Nephron (organoid): ENCODE measurements around the gene PHLDA2.

Experiments used
- H3K27ac Mint-ChIP-seq, 3 experiments: 2 replicates each; pipeline ENCODE4 v1.8.0; 2020; ENCODE audit warnings: mixed read lengths in 3 of 3, mild to moderate bottlenecking in 2 of 3, moderate library complexity in 1 of 3
- H3K27me3 Mint-ChIP-seq: 2 replicates; pipeline ENCODE4 v1.8.0; 2021; ENCODE audit warnings: low read depth, mild to moderate bottlenecking, moderate library complexity, mixed read lengths
- H3K36me3 Mint-ChIP-seq: 2 replicates; pipeline ENCODE4 v1.8.0; 2020; ENCODE audit warnings: low read depth, mixed read lengths
- H3K4me1 Mint-ChIP-seq: 2 replicates; pipeline ENCODE4 v1.8.0; 2020; ENCODE audit warnings: mixed read lengths
- H3K4me3 Mint-ChIP-seq, 3 experiments: 2 replicates each; pipeline ENCODE4 v1.8.0; 2020; ENCODE audit warnings: mild to moderate bottlenecking in 3 of 3, mixed read lengths in 3 of 3, moderate library complexity in 2 of 3
- H3K9me3 Mint-ChIP-seq: 2 replicates; pipeline ENCODE4 v1.8.0; 2020; ENCODE audit warnings: mixed read lengths
- TF ChIP-seq, protein P1 (sequence below), 3 experiments: fragments of 200-600 bp; sonication (generic); IDR thresholded peaks; one replicate each; pipeline ENCODE4 v1.5.0; 2021; ENCODE audit warnings: antibody characterized with exemption in 3 of 3; ENCODE audit not compliant: unreplicated experiment in 3 of 3

PHLDA2 gene

DNA sequence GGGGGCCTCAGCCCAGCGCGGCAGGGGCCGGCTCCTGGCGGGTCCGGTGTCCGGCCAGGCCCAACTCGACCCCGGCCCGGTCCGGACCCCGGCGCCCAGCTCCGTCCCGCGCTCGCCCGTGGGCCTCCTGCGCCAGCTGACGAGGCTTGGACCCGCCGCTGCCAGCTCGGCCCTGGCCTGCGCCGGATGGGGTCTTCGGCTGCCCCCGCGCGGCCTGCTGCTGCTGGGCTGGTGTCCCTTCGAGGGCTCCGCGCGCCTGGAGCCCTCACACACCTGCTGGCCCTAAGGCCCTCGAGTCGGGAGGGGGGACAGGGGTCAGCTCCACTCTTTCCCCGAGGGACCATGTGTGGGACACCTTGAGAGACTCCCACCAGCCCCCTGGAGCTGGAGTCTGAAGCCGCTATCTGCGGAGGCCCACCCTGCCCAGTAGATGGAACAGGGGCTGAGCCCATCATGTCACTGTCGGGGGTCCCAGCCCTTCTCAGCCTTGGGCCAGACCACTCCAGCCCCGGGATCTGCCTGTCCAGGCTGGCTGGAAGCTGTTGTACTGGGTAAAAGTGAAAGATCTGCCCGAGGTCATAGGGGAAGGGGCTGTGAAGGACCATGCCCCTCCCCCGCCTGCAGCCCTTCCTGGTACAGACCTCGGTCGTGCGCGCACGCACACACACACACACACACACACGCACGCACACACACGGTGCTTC, 42.9 kb downstream of the PHLDA2 start:
- Mint-ChIP-seq H3K9me3 (no peaks in the 10 kb centered on the region), H3K27ac (peak overlapping the region; percentile 80 to 95 (median 85)), H3K36me3 (peaks cover 14% of the 10 kb centered on the region), H3K4me3 (peak overlapping the region; percentile 65 to 78 (median 73)), H3K4me1 (peaks cover 40% of the 10 kb centered on the region), H3K27me3 (peaks cover 7% of the 10 kb centered on the region)
- TF ChIP-seq, protein P1, sequence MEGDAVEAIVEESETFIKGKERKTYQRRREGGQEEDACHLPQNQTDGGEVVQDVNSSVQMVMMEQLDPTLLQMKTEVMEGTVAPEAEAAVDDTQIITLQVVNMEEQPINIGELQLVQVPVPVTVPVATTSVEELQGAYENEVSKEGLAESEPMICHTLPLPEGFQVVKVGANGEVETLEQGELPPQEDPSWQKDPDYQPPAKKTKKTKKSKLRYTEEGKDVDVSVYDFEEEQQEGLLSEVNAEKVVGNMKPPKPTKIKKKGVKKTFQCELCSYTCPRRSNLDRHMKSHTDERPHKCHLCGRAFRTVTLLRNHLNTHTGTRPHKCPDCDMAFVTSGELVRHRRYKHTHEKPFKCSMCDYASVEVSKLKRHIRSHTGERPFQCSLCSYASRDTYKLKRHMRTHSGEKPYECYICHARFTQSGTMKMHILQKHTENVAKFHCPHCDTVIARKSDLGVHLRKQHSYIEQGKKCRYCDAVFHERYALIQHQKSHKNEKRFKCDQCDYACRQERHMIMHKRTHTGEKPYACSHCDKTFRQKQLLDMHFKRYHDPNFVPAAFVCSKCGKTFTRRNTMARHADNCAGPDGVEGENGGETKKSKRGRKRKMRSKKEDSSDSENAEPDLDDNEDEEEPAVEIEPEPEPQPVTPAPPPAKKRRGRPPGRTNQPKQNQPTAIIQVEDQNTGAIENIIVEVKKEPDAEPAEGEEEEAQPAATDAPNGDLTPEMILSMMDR (IDR thresholded peaks at IDR 0.05; ENCODE audit: unreplicated experiment in 3 of 3) = peak in 2 of 3 experiments; percentile 18 to 48

DNA sequence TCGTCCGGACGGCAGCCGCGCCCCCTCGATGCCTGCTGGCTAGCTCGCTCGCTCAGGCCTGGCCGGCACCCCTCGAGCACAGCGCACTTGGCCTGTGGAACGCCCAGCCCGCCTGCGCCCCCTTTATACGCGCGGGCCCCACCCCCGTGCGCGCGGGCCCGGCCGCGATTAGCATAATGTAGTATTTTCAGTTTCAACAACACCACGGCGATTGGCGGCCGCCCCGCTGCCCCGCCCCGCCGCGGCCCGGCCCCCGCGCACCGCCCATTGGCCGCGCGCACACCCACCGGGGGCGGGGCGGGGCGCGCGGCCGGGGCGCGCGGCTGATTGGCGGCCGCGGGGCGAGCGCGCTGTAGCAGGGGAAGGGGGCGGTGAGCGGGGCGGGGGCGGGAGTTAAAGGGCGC, 43.5 kb downstream of the PHLDA2 start, which contains the start of gene CDKN1C:
CDKN1C (minus strand) TSS at position 98 of the 404 bp plus-strand sequence. CDS start 319 bp downstream, outside the sequence.
- H3K27ac Mint-ChIP-seq = peak within 1 kb of the TSS; percentile 80 to 95 (median 85)
- peaks cover 7% of the 10 kb centered on the region for H3K27me3 Mint-ChIP-seq
- no peaks in the 10 kb centered on the region for H3K9me3 Mint-ChIP-seq
- H3K36me3 Mint-ChIP-seq = peaks cover 14% of the 10 kb centered on the region
- H3K4me3 Mint-ChIP-seq = peak within 1 kb of the TSS; percentile 85 to 93 (median 93)
- TF ChIP-seq, protein P1 (IDR thresholded peaks at IDR 0.05; ENCODE audit: unreplicated experiment in 3 of 3) = no peak
- peaks cover 45% of the 10 kb centered on the region for H3K4me1 Mint-ChIP-seq

DNA sequence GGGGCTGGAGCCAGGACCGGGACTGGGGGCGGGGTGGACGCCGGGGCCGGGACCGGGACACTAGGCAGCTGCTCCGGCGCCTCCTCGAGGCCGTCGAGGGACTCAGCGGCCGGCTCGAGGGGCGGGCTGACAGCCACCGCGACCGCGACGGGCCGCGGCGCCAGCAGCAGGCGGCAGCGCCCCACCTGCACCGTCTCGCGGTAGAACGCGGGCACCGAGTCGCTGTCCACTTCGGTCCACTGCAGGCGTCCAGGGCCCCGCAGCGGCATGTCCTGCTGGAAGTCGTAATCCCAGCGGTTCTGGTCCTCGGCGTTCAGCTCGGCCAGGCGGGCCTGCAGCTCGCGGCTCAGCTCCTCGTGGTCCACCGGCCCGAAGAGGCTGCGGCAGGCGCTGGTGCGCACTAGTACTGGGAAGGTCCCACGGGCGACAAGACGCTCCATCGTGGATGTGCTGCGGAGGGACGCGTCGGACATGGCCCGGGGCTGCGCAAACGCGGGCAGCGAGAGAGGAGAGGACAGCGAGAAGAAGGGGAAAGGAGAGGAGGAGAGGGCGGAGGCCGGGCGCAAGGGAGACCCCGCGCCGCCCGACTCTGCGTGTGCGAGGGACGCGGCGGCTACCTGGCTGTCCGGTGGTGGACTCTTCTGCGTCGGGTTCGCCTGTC, 44.1 kb downstream of the PHLDA2 start:
- Mint-ChIP-seq H3K27me3 (peaks cover 10% of the 10 kb centered on the region), H3K4me3 (peak overlapping the region; percentile 85 to 93 (median 93)), H3K4me1 (peaks cover 47% of the 10 kb centered on the region), H3K9me3 (no peaks in the 10 kb centered on the region), H3K36me3 (peaks cover 14% of the 10 kb centered on the region), H3K27ac (peak overlapping the region in 2 of 3 experiments; percentile 47 to 88)
- TF ChIP-seq, protein P1 (IDR thresholded peaks at IDR 0.05; ENCODE audit: unreplicated experiment in 3 of 3) = peak in 2 of 3 experiments; percentile 18 to 26

DNA sequence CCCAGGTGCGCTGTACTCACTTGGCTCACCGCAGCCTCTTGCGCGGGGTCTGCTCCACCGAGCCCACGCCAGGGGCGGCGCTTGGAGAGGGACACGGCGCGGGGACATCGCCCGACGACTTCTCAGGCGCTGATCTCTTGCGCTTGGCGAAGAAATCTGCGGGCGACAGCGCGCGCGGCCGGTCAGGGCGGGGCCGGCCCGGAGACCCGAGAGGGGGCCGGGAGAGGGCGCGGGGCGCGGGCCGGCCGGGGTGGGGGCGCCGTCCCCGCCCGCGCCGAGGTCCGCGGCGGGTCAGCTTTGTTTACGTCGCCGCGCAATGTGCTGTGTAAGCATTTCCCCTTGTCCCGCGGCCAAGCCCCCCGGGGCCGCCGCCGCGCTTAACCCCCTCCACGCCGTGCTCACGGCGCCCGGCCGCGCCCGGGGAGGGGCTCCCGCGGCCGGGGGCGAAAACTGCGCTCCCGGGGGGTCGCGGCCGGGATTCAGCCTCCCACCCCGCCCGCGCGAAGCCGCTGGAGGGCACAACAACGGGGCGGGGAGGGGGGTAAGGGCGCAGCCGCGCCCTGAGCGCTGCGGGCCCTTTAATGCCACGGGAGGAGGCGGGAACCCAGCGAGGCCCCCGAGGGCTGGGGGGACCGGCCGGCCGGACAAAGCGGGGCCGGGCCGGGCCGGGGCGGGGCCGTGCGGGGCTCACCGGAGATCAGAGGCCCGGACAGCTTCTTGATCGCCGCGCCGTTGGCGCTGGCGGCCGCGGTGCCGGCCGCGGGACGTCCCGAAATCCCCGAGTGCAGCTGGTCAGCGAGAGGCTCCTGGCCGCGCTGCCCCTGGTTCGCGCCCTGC, 45.0 kb downstream of the PHLDA2 start:
- Mint-ChIP-seq H3K27ac (peak overlapping the region in 1 of 3 experiments; percentile 83), H3K4me3 (peak overlapping the region; percentile 86 to 92 (median 89)), H3K27me3 (peaks cover 10% of the 10 kb centered on the region), H3K4me1 (peaks cover 51% of the 10 kb centered on the region), H3K9me3 (no peaks in the 10 kb centered on the region), H3K36me3 (peaks cover 20% of the 10 kb centered on the region)
- TF ChIP-seq, protein P1 (IDR thresholded peaks at IDR 0.05; ENCODE audit: unreplicated experiment in 3 of 3) = no peak

DNA sequence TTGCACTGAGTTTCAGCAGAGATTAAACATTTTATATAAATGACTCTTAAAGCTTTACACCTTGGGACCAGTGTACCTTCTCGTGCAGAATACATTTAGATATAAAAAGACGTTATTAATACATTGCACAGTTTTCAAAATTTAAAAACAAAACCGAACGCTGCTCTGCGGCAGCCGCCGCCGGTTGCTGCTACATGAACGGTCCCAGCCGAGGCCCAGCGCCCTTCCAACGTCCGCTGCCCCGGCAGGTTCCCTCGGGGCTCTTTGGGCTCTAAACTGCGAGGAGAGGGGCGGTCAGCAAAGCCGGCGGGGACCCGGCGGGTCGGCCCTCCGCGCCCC, 45.6 kb downstream of the PHLDA2 start:
- Mint-ChIP-seq H3K27ac (peak overlapping the region; percentile 81 to 88 (median 83)), H3K36me3 (peaks cover 24% of the 10 kb centered on the region), H3K4me1 (peaks cover 48% of the 10 kb centered on the region), H3K4me3 (peak overlapping the region; percentile 86 to 92 (median 89)), H3K27me3 (peaks cover 10% of the 10 kb centered on the region), H3K9me3 (no peaks in the 10 kb centered on the region)
- TF ChIP-seq, protein P1 (IDR thresholded peaks at IDR 0.05; ENCODE audit: unreplicated experiment in 3 of 3) = no peak
